GM15510 (cell line): ENCODE measurements around the gene RBMS3.

Experiments used
- POLR2A ChIP-seq: IDR thresholded peaks from 3 replicates; pipeline ENCODE4 v1.6.1; 2011; ENCODE audit warnings: borderline replicate concordance; ENCODE audit not compliant: insufficient read length; ENCODE audit errors: extremely low read depth

RBMS3 gene

DNA sequence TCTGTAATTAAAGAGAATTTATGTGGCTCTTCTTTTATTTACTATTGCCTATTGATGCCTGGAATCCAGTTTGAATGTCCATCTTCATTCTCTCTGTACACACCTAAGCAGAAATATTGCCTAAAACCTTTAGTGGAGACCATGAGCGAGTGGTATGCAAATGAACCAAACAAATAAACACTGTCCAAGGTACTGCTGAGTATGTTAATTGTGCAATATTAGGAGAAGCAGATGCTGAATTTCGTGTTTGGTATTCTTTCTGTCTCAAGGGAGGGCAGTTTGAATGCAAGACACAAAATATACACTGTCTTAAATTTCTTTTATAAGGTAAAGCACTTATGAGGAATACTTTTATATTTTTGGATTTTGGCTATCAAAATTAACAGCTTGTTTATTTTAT is 440.9 kb downstream of the RBMS3 start:
- no peak for TF ChIP-seq POLR2A

DNA sequence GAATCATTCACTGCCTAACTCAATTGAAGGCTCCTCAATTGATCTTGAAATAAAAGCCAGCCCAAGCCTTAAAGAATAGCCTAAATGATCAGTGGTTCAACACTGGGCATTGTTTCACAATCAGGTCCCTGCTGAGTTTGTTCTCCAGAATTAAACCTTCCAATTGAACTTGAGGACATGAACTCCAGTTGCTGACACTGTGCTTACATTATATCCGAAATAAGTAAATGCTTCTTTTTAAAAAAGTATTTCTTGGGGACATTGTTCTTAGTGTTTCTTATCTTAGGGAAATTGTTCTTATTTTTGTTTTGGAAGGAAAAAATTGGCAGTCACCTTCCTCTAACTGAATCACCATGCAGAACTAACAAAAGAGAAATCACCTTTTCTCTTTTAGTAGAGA is 450.2 kb downstream of the RBMS3 start:
- TF ChIP-seq POLR2A, result no peak

DNA sequence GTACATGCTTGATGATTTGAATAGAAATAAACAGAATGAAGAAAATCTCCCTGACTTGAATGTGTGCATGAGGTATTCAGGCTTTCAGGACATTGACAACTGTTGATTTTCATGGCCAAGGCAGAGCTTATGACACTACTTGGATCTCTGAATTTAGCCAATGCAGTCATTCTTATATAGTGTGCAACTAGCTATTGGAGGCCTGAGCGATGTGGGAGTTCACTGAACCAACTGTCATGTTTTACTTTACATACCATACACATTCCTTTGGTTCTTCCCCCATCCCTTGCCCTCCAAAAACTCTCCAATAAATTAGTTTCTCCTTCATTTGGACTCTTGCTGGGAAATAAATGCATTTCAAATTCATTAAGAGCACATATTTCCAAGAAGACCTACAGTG is 460.4 kb downstream of the RBMS3 start:
- no peak for TF ChIP-seq POLR2A

DNA sequence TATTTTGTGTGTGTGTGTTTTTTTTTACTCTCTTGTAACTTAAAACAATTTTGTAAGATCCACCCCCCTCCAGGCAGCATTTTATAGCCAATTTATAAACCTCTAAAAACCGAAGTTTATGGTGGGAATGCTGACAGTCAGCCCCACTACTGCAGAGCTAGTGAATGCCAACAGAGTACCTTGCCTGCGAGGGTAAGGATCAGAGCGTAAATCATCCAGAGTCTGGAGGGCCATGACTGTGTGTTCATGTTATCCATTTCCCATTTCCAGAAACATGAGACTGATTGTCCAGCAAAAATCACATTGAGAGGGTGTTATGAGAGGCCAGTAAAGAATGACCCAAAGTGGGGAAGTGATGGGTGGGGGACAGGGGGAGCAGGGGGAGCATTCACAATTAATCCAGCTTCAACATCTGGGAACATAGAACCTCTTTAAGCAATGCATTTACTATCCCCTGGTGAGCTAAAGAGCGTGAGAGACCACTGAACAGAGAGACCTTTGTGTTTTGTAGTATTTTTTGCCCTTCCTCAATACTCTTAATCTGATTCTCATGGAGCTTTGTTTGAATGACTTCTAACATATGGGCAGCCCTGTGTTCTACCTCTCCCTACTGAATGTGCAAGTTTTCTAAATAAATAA is 464.5 kb downstream of the RBMS3 start:
- TF ChIP-seq POLR2A, result no peak

DNA sequence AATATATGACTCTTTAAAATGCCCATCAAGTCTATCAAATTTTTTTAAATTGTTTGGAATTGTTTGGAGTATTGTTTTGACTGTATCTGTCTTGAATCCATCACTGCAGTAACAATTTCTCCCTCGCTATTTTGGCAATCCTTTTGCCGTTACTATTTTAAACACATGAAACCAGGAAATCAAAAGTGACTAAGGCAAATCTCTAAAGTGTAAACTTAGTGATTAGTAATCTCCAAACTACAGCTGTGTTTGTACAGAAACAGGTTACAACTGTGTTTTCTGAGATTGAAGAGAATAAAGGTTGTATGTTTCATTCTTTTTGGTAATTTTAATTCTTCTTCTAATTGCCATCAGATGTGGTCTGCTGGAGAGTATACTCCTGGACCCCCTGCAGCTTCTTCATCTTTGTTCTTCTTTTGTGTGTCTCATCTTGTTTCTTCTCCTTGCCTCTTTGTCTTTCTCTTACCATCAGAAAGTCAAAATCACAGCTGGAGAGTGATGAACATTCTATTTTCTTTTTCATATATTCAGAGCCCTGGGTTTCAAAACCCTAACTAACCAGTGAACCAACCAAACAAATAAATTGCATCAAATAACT is 465.4 kb downstream of the RBMS3 start:
- TF ChIP-seq POLR2A, result no peak

DNA sequence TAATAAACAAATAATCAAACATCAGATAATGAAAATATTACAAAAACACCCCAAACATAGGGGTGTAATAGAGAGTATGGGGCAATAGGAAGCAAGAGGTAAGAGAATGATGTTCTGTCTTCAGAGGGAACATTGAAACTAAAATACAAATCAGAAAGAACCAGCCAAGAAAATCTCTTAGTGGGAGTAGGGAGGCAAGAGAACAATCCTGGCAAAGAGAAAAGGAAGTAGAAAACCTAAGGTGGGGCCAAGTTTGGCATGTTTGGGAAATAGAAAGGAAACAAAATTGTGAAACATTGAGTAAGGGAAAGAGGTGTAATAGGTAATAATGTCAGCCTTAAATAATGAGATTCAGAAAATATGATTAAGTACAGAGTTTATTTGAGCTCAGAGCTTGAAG is 467.1 kb downstream of the RBMS3 start:
- no peak for TF ChIP-seq POLR2A

DNA sequence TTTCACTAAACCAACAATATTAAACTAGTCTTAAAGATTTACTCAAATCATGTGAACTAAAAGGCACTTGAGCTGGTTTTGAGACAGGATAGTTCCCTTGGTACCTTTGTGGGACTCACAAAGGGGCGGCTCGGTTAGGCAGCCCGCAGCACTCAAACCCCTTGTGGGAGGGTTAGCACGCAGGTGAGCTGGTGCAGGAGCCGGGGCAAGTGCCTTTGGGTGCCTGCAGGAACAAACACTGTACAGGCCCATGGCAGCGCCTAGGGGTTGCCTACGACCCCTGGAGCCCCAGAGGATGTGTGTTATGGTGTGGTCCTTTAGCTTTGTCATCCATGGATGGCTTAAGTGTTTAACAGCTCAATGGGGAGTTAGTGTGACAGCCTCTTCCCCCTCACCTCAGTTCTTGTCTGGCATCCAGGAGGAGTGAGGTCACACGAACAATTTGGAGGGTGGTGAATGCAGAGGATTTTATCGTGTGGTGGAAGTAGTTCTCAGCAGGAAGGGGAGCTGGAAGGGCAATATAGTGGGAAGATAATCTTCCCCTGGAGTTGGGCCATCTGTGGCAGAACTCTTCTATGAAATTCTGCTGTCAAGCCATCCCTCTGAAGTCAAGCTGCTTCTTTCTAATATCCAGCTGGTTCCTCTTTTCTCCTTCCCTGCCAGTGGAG is 470.9 kb downstream of the RBMS3 start:
- TF ChIP-seq POLR2A, result no peak

DNA sequence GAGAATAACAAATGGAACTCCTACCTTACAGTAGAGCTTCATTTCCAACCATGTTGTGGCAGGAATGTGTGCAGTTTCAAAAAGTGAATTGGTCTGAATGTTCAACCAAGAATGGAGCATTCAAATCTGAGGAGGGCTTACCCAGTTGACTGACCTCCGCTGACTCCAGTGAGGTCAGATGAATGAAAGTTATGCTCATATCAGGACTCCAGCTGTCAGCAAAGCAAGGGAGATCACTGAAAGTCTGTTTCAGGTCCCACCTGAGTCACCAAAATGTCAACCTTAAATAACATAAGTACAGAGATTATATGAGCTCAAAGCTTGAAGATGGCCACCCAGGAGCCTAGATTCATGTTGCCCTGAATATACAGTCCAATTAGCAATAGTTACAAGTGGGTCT is 473.5 kb downstream of the RBMS3 start:
- no peak for TF ChIP-seq POLR2A

DNA sequence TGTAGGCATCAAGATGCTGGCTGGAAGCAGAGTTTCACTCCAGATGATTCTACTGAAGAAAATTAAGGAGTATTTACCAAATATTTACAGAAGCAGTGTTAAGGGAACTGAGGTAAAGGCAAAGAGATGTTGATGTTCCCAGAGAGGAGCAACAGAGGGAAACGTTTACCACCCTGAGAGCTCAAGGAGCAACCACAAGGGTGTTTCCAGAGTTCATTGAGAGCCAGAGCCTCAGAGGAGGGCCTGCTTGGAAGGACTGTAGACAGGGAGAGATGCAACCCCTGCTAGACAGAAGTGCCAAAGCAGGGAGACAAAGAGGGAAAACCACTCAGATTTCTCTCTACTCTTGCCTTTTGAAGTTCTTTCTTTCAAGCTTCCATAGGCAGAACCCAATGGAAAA is 474.5 kb downstream of the RBMS3 start:
- no peak for TF ChIP-seq POLR2A

DNA sequence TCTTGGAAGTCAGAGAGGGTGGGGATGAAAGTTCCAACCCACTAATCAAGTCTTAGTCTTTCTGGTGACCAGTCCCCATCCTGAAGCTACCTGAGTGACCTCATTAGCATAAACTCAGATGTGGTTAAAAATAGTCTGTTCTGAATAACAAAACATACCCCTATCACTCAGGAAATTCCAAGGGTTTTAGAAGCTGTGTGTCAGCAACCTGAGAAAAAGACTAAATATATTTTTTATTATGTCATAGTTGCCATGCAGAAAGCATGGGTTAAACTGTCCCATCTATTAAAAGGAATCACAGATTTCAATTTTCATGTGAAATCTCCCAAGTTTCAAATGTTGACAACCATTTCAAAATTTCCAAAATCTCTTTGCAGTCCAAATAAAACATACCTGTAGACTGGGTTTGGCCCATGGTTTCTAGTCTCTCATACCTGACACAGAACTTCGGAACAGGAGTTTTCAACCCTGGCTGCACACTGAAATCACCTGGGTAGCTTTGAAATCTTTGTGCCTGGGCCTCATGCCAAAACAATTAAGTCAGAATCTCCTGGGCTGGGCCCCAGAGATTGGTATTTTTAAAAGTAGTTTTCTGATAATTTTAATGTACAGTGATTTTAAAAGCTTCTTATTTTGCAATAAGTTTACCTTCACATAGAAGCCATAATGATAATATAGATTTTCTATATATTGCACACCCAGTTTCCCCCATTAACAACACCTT is 476.3 kb downstream of the RBMS3 start:
- TF ChIP-seq POLR2A, result no peak

DNA sequence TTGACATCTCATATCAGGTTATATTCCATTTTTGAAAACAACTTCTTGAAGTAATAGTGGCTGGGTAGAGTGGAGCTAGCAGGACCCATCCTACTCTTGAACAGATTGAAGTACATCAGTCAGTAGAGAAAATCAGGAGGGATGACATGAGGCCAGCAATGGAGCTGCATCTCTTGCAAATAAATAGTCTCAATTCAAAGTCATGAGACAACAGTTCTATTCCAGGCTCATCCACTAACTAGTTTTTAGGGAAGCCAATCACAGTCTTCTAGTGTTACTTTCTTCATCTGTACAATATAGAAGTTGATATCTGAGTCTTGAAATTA is 477.2 kb downstream of the RBMS3 start:
- TF ChIP-seq POLR2A, result no peak

DNA sequence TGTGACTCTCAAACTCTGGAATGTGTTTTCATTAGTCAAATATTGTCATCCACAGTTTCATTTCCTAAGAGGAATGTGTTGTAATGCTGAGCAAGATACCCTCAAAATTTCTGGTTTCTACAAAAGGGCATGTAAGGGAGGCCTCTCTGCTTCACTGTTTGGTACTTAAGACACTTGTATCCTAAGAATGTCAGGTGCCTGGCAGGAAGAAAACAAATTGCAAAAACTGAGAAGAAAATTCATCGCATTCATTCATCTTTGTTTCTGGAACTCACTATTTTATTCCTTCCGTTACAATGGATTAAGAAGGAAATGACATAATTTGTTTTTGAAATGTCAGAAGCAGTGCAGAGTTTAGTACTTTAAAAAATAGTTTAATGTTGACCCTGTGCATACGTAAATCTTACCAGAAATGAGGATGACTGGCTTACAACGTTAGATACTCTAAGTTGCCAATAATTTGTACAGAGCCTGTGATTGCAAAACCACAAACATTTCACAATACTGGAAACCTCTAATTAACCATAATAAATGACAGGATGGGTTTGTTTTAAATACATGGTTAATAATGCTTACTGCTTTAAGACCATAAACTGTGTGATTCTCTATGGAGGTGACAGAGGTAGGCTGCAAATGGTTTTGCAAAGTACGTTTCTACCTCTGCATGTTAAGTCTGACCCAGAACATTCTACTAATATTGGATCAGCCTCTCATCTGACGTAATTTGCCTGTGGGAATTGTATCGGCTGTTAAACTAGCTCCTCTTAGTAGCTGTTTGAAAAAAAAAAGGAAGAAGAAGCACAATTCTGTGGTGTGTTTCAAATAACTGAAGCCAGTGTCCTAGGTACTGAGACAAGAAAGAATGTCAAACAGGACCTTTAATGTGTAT is 477.8 kb downstream of the RBMS3 start:
- no peak for TF ChIP-seq POLR2A

DNA sequence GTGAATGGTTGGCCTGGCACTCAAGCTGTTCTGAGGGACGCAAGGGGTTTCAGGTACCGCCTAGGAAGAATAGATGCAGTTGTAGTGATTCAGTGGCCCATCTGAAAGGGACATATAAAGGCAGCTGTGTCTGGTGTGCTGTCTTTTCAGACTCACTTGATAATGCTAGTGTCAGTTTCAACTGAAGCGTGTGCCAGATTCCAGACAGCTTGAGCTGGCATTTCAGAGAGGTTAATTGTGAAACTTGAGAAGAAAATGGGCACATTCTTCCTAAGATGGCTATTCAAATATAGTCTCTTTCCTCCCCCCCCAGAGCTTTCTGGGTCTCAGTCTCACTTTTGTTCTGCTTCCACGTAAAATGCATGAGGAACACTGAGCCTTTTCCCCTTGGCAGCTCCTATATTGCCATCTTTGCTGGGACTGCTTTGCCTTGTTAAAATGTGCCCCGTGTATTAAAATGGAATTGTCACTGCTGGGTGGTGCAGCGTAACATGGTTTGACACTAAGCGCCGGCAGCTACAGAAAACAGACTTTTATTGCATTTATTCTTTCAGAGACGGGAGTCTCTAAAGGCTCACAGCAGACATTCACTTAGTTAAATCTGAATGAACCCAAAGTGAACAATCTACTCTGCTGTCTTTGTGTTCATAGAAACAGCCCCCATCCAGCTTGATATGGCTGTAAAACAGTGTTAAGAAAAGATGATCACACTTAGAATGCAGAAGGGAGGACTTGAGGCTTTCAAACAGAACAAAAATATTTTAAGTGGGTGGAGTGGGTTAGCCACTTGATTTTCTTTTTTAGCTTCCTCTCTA is 478.7 kb downstream of the RBMS3 start:
- no peak for TF ChIP-seq POLR2A

DNA sequence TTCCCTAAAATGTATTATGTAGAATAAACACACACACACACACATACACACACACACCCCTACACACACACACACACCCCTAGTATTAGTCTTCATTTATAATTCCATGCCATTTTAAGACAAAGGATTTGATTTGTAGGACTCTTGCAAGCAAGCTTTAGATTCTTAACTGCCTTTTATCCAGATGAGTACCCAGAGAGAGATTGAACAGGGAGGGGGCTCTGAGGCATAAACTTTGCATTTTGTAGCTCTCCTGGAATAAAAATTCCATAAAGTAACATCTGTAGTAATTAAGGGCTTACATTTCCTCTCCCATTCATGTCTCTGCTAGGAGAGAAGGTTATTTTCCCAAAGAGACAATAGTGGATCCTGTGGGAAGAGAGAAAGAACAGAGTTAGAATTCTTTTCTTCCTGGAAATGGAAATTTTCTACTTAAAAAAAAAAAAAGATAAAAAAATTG is 479.4 kb downstream of the RBMS3 start:
- TF ChIP-seq POLR2A, result no peak
